ENCODE data around the gene RIMBP2. TPM values are rescaled to one million over a fixed set of nuclear protein-coding genes. Genes with fewer than 3 reads are reported as not detected.

RIMBP2 gene
- polyA plus RNA-seq, 1 donor from 2014 or later = 14.6 TPM

DNA sequence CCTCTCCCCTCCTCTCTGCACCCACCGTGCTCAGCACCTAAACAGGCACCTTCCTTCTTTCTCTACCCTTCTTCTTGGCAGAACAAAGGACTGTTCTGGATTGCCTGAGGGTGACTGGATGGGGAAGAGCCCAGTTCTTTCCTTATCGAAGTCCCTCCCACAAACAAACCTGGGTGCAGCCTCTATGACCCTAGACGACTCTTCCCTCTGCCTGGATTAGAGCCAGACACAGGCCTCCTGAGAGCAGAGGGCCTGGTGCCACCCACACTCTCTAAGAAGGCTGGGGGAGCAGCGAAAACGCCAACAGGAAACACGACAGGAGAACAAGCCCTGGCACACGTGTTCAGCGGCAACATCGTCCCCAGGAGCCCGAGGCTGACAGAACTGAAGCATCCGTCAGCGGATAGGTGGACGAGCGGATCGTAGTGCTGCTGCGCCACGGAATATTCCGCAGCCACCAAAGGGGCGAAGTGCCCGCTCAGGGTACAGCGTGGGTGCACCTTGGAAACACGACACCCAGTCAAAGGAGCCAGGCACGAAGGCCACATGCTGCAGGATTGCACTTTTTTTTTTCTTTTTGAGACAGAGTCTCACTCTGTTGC is 38.0 kb downstream of the RIMBP2 start:
- H3K9me2 ChIP-seq (ENCODE audit: insufficient read depth, low read length) = no peaks in the 10 kb centered on the region
- peaks cover 5% of the 10 kb centered on the region for H3K9me3 ChIP-seq (ENCODE audit: low read length)
- H3K4me3 ChIP-seq (ENCODE audit: low read length) = no peak overlapping the region
- no peak overlapping the region for H3K9ac ChIP-seq (ENCODE audit: low read length)
- no peaks in the 10 kb centered on the region for H3K36me3 ChIP-seq (ENCODE audit: insufficient read depth, low read length)
- H3K27me3 ChIP-seq (ENCODE audit: insufficient read depth, low read depth, low read length) = no peaks in the 10 kb centered on the region
- H4K20me1 ChIP-seq (ENCODE audit: insufficient read depth) = no peaks in the 10 kb centered on the region
- H3K79me2 ChIP-seq (replicated peaks; ENCODE audit: insufficient read depth, low read length) = no peaks in the 10 kb centered on the region
- H3F3A ChIP-seq (ENCODE audit: insufficient read depth, low read length, poor library complexity, severe bottlenecking) = no peaks in the 10 kb centered on the region
- no peak overlapping the region for H3K4me2 ChIP-seq (ENCODE audit: low read length)
- H3K27ac ChIP-seq (ENCODE audit: low read length) = no peak overlapping the region
- H2AFZ ChIP-seq (ENCODE audit: low read depth, low read length) = no peak overlapping the region
- TF ChIP-seq RAD21 (conservative IDR thresholded peaks at IDR 0.05) (no peak), EZH2 (IDR thresholded peaks at IDR 0.05; ENCODE audit: borderline replicate concordance, insufficient read depth, low read length, poor library complexity, severe bottlenecking) (no peak), EP300 (conservative IDR thresholded peaks at IDR 0.05; ENCODE audit: poor library complexity, severe bottlenecking) (no peak), SMC3 (conservative IDR thresholded peaks at IDR 0.05; ENCODE audit: poor library complexity) (no peak), MXI1 (conservative IDR thresholded peaks at IDR 0.05; ENCODE audit: poor library complexity, severe bottlenecking) (no peak), TAF1 (IDR thresholded peaks at IDR 0.05; ENCODE audit: low read depth) (no peak), POLR2AphosphoS5 (IDR thresholded peaks at IDR 0.05) (no peak)
- TF ChIP-seq, protein P1, sequence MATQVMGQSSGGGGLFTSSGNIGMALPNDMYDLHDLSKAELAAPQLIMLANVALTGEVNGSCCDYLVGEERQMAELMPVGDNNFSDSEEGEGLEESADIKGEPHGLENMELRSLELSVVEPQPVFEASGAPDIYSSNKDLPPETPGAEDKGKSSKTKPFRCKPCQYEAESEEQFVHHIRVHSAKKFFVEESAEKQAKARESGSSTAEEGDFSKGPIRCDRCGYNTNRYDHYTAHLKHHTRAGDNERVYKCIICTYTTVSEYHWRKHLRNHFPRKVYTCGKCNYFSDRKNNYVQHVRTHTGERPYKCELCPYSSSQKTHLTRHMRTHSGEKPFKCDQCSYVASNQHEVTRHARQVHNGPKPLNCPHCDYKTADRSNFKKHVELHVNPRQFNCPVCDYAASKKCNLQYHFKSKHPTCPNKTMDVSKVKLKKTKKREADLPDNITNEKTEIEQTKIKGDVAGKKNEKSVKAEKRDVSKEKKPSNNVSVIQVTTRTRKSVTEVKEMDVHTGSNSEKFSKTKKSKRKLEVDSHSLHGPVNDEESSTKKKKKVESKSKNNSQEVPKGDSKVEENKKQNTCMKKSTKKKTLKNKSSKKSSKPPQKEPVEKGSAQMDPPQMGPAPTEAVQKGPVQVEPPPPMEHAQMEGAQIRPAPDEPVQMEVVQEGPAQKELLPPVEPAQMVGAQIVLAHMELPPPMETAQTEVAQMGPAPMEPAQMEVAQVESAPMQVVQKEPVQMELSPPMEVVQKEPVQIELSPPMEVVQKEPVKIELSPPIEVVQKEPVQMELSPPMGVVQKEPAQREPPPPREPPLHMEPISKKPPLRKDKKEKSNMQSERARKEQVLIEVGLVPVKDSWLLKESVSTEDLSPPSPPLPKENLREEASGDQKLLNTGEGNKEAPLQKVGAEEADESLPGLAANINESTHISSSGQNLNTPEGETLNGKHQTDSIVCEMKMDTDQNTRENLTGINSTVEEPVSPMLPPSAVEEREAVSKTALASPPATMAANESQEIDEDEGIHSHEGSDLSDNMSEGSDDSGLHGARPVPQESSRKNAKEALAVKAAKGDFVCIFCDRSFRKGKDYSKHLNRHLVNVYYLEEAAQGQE (IDR thresholded peaks at IDR 0.05; ENCODE audit: borderline replicate concordance) = no peak
- TF ChIP-seq, protein P2, sequence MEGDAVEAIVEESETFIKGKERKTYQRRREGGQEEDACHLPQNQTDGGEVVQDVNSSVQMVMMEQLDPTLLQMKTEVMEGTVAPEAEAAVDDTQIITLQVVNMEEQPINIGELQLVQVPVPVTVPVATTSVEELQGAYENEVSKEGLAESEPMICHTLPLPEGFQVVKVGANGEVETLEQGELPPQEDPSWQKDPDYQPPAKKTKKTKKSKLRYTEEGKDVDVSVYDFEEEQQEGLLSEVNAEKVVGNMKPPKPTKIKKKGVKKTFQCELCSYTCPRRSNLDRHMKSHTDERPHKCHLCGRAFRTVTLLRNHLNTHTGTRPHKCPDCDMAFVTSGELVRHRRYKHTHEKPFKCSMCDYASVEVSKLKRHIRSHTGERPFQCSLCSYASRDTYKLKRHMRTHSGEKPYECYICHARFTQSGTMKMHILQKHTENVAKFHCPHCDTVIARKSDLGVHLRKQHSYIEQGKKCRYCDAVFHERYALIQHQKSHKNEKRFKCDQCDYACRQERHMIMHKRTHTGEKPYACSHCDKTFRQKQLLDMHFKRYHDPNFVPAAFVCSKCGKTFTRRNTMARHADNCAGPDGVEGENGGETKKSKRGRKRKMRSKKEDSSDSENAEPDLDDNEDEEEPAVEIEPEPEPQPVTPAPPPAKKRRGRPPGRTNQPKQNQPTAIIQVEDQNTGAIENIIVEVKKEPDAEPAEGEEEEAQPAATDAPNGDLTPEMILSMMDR (IDR thresholded peaks at IDR 0.05; ENCODE audit: poor library complexity, severe bottlenecking) = no peak

DNA sequence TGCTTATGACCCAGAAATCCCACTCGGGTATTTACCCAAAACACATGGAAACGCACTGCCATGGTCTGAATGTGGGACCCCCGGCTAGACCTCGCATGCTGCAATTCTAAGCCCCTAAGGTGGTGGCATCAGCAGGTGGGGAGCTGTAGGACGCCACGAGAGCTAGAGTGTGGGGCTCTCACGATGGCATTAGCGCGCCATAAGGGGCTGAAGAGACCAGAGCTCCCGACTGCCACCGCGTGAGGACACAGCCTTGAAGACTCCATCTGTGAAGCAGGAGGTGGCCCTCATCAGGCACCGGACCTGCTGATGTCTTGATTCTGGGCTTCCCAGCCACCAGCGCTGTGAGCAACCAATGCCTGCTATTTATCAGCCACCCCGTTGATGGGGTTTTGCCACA is 40.3 kb downstream of the RIMBP2 start:
- no peaks in the 10 kb centered on the region for H3K9me2 ChIP-seq (ENCODE audit: insufficient read depth, low read length)

More for the DNA sequence above, 40.3 kb downstream of the RIMBP2 start:
- H3K27me3 ChIP-seq (ENCODE audit: insufficient read depth, low read depth, low read length) = no peaks in the 10 kb centered on the region
- no peak overlapping the region for H2AFZ ChIP-seq (ENCODE audit: low read depth, low read length)
- H3K27ac ChIP-seq (ENCODE audit: low read length) = no peak overlapping the region
- no peaks in the 10 kb centered on the region for H3K79me2 ChIP-seq (replicated peaks; ENCODE audit: insufficient read depth, low read length)
- H3F3A ChIP-seq (ENCODE audit: insufficient read depth, low read length, poor library complexity, severe bottlenecking) = no peaks in the 10 kb centered on the region
- H3K9ac ChIP-seq (ENCODE audit: low read length) = no peak overlapping the region
- H3K36me3 ChIP-seq (ENCODE audit: insufficient read depth, low read length) = no peaks in the 10 kb centered on the region
- H3K9me3 ChIP-seq (ENCODE audit: low read length) = peaks cover 5% of the 10 kb centered on the region
- H3K4me2 ChIP-seq (ENCODE audit: low read length) = no peak overlapping the region
- H4K20me1 ChIP-seq (ENCODE audit: insufficient read depth) = no peaks in the 10 kb centered on the region
- no peak overlapping the region for H3K4me3 ChIP-seq (ENCODE audit: low read length)
- TF ChIP-seq EP300 (conservative IDR thresholded peaks at IDR 0.05; ENCODE audit: poor library complexity, severe bottlenecking) = no peak
- no peak for TF ChIP-seq MXI1 (conservative IDR thresholded peaks at IDR 0.05; ENCODE audit: poor library complexity, severe bottlenecking)
- TF ChIP-seq RAD21 (conservative IDR thresholded peaks at IDR 0.05) = no peak
- no peak for TF ChIP-seq EZH2 (IDR thresholded peaks at IDR 0.05; ENCODE audit: borderline replicate concordance, insufficient read depth, low read length, poor library complexity, severe bottlenecking)
- TF ChIP-seq, protein P2 (IDR thresholded peaks at IDR 0.05; ENCODE audit: poor library complexity, severe bottlenecking) = no peak
- no peak for TF ChIP-seq POLR2AphosphoS5 (IDR thresholded peaks at IDR 0.05)

Measured in neural cell (in vitro differentiated cells).